ENCODE data around the gene UBE2J1.

DNA sequence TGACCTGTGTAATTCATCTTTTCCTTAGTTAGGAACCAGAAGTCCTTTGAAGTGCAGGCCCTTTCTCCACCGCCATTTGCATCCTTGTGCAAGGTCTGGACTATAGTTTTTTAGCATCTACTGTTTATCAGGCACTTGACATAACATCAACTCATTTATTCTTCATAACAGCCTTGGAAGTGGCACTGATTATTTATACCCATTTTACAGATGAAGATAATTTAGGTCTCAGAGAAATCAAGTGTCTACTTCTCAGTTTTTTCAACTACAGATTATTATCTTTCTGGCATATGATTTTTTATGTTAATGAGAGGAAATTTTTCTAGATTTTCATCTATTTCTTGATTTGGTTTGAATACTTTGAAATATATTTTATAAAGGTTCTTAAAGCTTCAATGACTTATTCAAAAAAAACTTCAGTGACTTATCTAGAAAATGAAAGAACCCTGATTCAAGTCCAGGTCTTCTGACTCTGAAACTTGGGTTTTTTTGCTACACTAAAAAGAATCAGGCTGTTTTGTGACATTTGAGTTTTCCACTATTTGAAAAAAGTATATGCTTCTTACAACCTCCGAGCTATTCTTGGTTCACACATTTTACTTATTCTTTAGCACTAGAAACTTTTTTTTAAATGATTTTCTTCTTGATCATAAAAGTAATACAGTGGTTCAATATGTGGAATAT, 3.1 kb upstream of the UBE2J1 start:
- TF ChIP-seq, protein P1, sequence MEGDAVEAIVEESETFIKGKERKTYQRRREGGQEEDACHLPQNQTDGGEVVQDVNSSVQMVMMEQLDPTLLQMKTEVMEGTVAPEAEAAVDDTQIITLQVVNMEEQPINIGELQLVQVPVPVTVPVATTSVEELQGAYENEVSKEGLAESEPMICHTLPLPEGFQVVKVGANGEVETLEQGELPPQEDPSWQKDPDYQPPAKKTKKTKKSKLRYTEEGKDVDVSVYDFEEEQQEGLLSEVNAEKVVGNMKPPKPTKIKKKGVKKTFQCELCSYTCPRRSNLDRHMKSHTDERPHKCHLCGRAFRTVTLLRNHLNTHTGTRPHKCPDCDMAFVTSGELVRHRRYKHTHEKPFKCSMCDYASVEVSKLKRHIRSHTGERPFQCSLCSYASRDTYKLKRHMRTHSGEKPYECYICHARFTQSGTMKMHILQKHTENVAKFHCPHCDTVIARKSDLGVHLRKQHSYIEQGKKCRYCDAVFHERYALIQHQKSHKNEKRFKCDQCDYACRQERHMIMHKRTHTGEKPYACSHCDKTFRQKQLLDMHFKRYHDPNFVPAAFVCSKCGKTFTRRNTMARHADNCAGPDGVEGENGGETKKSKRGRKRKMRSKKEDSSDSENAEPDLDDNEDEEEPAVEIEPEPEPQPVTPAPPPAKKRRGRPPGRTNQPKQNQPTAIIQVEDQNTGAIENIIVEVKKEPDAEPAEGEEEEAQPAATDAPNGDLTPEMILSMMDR (IDR thresholded peaks at IDR 0.05): no peak
- TF ChIP-seq, protein P2, sequence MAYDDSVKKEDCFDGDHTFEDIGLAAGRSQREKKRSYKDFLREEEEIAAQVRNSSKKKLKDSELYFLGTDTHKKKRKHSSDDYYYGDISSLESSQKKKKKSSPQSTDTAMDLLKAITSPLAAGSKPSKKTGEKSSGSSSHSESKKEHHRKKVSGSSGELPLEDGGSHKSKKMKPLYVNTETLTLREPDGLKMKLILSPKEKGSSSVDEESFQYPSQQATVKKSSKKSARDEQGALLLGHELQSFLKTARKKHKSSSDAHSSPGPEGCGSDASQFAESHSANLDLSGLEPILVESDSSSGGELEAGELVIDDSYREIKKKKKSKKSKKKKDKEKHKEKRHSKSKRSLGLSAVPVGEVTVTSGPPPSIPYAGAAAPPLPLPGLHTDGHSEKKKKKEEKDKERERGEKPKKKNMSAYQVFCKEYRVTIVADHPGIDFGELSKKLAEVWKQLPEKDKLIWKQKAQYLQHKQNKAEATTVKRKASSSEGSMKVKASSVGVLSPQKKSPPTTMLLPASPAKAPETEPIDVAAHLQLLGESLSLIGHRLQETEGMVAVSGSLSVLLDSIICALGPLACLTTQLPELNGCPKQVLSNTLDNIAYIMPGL (CRISPR knock-in tag; IDR thresholded peaks at IDR 0.05; ENCODE audit: borderline replicate concordance): no peak
- TF ChIP-seq POLR2A (IDR thresholded peaks at IDR 0.05; ENCODE audit: low read length): no peak
- no peak for TF ChIP-seq EHMT2 (IDR thresholded peaks at IDR 0.05; ENCODE audit: low read depth)
- TF ChIP-seq RFX5 (IDR thresholded peaks at IDR 0.05): no peak
- TF ChIP-seq, protein P3, sequence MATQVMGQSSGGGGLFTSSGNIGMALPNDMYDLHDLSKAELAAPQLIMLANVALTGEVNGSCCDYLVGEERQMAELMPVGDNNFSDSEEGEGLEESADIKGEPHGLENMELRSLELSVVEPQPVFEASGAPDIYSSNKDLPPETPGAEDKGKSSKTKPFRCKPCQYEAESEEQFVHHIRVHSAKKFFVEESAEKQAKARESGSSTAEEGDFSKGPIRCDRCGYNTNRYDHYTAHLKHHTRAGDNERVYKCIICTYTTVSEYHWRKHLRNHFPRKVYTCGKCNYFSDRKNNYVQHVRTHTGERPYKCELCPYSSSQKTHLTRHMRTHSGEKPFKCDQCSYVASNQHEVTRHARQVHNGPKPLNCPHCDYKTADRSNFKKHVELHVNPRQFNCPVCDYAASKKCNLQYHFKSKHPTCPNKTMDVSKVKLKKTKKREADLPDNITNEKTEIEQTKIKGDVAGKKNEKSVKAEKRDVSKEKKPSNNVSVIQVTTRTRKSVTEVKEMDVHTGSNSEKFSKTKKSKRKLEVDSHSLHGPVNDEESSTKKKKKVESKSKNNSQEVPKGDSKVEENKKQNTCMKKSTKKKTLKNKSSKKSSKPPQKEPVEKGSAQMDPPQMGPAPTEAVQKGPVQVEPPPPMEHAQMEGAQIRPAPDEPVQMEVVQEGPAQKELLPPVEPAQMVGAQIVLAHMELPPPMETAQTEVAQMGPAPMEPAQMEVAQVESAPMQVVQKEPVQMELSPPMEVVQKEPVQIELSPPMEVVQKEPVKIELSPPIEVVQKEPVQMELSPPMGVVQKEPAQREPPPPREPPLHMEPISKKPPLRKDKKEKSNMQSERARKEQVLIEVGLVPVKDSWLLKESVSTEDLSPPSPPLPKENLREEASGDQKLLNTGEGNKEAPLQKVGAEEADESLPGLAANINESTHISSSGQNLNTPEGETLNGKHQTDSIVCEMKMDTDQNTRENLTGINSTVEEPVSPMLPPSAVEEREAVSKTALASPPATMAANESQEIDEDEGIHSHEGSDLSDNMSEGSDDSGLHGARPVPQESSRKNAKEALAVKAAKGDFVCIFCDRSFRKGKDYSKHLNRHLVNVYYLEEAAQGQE (IDR thresholded peaks at IDR 0.05): no peak
- no peak for TF ChIP-seq MYC (IDR thresholded peaks at IDR 0.05; ENCODE audit: borderline replicate concordance, low read length)
- TF ChIP-seq RAD21 (conservative IDR thresholded peaks at IDR 0.05 in 1 of 2, IDR thresholded peaks at IDR 0.05 in 1 of 2): no peak
- no peak for TF ChIP-seq JUN (IDR thresholded peaks at IDR 0.05)
- TF ChIP-seq SMC3 (IDR thresholded peaks at IDR 0.05): no peak
- no peak for TF ChIP-seq JUNB (IDR thresholded peaks at IDR 0.05)
- no peak for TF ChIP-seq EHF (CRISPR knock-in tag; IDR thresholded peaks at IDR 0.05)
- TF ChIP-seq TP53 (CRISPR knock-in tag; IDR thresholded peaks at IDR 0.05): no peak
